ENCODE results near the gene DZIP1.
"Not testable (repeated sequence)": the region's sequence is repeated elsewhere in the genome, so short reads cannot be mapped to it uniquely, and the experiment has no call there.

Gene DZIP1

GRCh38 chr13:95596701-95597100 lies 47.8 kb downstream of the DZIP1 start:
- no peak for DNase-seq

- DNase-seq: no peak
Measured at GRCh38 chr13:95593462-95593861, 51.0 kb downstream of the DZIP1 start.

DNA sequence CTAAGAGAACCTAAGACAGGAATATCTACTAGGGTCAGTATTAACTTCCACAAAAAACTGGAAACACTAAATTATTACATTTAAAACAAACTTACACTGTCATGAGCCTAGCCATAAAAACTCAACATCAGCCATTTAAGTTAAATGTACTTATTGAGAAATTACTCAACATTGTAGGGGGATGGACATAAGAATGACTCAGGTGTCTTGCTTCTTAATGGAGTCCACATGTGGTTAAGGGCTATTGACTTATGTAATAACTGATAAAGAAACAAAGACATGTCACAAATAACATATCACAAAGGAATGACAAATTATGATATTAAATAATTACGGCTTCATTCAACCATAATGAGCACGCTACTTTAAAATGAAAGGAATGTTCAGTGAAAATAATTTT lies 55.8 kb downstream of the DZIP1 start:
- DNase-seq: no peak

- DNase-seq: no peak
Measured at GRCh38 chr13:95588134-95588533, 56.4 kb downstream of the DZIP1 start.

GRCh38 chr13:95585867-95586266 lies 58.6 kb downstream of the DZIP1 start:
- no peak for DNase-seq

GRCh38 chr13:95579303-95579702 lies 65.2 kb downstream of the DZIP1 start:
- no peak for DNase-seq

- DNase-seq: no peak
Measured at GRCh38 chr13:95573221-95573620, 71.3 kb downstream of the DZIP1 start.

DNA sequence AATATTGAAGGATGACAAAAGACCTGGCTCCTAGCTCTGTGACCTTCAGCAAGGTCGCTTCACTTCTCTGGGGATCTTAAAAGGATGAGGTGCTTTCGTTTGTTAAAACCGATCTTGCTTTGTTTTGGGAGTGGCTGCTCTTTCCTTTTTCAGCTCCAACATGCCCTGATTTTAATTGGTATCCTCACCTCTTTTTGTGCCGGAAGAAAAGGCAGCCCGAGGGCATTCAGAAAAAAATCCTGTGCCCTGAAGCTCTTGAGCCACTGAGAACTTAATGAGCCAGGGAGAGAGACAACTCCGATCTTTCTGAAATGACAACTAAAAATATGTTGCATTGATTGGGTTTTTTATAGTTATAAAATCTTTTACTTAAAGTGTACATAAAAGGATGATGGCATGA lies 72.6 kb downstream of the DZIP1 start:
- no peak for DNase-seq

DNA sequence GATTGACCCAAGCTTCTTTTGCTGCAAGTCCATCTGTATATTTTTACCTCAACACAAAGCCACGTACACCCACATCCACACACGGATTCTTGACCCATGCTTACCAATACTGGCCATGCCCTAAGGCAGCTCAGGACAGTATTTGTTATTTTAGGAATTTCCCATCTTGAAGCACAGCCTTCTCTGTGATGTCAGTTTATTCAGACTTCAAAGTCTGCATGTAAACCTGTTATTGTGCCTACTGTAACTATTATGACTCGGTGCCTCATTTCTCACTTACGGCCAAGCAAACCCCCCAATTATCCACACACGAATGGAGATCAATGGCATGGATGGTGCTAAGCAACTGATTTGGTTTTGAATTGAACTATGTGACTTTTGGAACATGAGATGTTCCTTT lies 74.5 kb downstream of the DZIP1 start:
- DNase-seq: no peak

DNA sequence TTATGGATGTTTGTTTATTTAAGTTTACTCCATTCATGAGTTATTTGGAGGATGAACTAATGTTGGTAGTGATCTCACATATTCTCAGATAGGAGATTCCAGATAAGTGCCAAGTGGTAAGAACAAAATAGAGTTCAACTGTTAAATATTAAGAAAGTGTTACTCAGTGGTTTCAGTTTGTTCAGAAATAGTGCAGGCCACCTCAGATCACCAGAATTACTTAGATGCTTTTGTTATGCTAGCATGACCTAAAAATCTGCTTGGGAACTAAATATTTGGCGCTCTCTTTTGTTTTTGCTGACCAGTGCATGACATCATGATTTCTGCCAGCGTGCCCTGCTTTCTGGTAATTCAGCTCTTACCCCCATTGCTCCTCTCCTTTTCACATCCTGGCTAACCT lies 76.4 kb downstream of the DZIP1 start:
- no peak for DNase-seq

- not testable (repeated sequence) for DNase-seq
Measured at GRCh38 chr13:95565758-95566157, 78.7 kb downstream of the DZIP1 start.

DNA sequence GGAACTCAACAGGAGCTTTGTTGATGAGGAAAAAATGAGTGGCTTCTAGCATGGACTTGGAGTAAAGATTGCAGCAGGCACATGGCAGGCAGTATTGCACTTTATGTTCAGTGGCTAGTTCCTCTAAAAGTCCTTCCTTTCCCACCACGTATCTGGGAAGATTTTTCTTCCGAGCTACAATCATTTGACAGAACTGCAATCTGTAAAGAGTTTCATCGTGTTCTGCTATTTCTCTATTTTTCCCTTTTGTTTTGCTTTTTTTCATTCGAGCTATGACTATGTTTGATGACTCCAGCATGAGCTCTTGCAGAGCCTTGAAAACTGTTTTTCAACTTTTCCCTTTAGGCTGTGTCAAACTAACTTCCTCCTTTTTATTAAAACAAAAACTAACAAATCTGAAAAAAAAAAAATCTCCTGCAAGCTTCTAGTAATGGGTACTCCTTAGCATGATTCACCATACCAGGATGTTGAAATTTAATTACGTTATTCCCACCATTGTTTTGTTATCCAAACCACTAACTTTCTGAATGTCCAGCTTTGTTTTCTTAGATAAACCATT lies 79.7 kb downstream of the DZIP1 start:
- no peak for DNase-seq

- no peak for DNase-seq
Measured at GRCh38 chr13:95564091-95564490, 80.4 kb downstream of the DZIP1 start.

- no peak for DNase-seq
Measured at GRCh38 chr13:95560387-95560786, 84.1 kb downstream of the DZIP1 start.

DNA sequence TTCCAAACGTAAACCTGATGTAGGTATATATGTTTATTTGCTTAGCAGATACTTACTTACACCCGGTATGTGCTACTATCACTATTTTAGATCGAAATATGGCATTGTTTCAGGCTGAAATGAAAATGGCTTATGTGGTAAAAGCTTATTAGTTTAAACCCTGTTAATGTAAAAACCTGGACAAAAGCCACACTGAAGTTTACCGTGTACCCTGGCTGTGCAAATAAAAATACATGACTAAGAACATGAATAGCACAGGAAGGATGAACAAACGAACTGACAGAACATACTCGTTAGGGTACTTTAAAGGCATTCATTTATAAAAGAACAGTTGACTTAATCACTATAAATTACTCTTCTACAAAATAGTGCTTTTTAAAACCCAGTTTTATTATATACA lies 85.4 kb downstream of the DZIP1 start:
- no peak for DNase-seq

DNA sequence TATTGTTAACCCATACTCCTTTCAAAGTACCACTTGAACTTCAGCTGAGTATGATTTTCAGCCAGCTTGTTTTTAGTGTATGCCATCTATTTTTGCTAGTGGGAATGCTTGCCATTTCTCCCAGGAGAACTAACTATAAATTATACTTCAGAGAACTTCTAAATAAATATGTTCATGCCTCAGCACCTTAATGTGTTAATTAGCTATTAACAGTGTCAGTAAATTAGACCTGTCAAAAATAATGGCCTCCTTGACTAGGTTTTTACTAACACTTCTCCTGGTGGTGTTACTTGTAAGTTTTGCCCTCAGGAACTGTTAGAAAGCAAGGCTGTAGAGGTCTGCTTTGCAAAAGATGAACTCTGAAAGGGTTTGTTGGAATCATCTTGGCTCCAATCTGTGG lies 87.5 kb downstream of the DZIP1 start:
- no peak for DNase-seq

GRCh38 chr13:95553581-95554385 lies 90.7 kb downstream of the DZIP1 start:
- no peak for DNase-seq

DNA sequence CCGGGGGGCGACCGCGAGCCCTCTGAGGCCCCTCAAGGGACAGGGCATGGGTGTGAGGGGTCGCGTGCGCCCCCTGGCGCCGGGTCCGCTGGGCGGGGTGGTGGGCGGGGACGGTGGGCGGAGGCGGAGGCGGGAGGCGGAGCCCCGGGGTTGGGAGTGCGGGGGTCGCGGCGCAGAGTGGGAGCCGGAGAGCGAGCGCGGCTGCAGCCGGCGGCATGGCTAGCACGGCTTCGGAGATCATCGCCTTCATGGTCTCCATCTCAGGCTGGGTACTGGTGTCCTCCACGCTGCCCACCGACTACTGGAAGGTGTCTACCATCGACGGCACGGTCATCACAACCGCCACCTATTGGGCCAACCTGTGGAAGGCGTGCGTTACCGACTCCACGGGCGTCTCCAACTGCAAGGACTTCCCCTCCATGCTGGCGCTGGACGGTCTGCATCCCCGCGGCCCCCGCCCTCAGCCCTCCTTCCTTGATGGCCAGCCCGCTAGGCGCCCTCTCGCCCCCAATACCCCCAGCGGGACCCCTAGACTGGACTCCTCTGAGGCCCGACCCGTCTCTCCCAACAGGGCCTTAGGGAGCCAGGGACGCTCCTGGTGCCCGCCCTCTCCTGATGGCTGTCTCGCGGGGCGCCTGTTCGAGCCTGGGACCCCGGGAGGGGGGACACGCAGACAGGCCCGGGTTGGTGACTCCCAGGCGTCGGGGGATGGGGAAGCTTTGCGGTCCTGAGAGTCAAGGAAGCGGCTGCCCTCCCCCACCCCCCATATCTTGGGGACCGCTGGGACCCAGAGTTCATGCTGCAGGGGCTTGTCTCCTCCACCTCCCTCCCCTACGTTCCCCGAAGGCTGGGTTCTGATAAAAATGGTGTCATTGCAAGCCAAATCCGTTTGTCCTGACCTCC lies 91.7 kb downstream of the DZIP1 start, which contains the start of gene CLDN10:
Gene CLDN10 (plus strand): TSS at position 182 of the 903 bp plus-strand sequence. CDS start 34 bp downstream, at position 216.
- DNase-seq: no peak

GRCh38 chr13:95552208-95552538 lies 92.3 kb downstream of the DZIP1 start:
- no peak for DNase-seq

GRCh38 chr13:95547531-95548167 lies 96.9 kb downstream of the DZIP1 start:
- no peak for DNase-seq

- no peak for DNase-seq
Measured at GRCh38 chr13:95546919-95547318, 97.6 kb downstream of the DZIP1 start.

GRCh38 chr13:95544293-95544692 lies 100.2 kb downstream of the DZIP1 start:
- DNase-seq: no peak

- no peak for DNase-seq
Measured at GRCh38 chr13:95541911-95542474, 102.5 kb downstream of the DZIP1 start.
